GM12874 (cell line): ENCODE results near the gene DLG2.

Source experiments
- CTCF ChIP-seq: IDR thresholded peaks from 2 replicates; pipeline ENCODE4 v1.5.1; 2011; ENCODE audit warnings: low read depth, mild to moderate bottlenecking, control low read depth, low read length, moderate library complexity; ENCODE audit not compliant: insufficient read depth

Gene DLG2

GRCh38 chr11:84097186-84097585 lies 1530.0 kb downstream of the DLG2 start:
- TF ChIP-seq CTCF = no peak

DNA sequence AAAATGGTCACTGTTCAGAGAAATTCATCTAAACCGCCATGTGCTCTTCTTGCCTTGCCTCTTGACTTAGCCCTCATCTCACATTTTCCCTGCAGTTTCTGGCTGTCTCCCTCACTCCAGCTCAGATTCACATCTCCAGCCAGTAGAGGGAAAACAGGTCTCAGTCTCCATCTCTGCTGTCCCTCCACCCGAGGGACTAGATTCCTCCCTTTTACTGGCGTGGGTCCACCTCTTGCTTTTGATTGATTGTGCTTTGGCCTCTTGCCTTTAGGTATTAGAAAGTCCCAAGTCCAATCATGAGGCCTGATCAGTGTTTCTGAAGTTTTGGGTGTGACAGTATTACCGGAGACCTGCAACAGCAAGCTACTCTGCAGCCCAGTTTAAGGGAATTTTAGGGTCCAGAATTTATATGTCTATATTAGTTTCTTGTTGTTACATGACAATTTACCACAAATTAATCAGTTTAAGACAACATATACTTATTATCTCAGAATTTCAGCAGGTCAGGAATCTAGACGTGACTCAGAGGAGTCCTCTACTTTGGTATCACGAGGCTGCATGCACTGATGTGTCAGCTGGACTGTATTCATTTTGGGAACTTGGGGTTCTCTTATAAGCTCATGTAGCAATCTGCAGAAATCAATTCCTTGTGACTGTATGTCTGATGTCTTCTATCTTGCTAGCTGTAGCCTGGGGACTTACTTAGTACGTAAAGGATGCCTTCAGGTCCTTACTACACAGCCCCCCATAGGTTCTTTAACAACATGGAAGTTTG lies 1535.7 kb downstream of the DLG2 start:
- no peak for TF ChIP-seq CTCF

- no peak for TF ChIP-seq CTCF
Observed at GRCh38 chr11:84089072-84090057, 1537.8 kb downstream of the DLG2 start.

GRCh38 chr11:84071851-84072250 lies 1555.3 kb downstream of the DLG2 start:
- no peak for TF ChIP-seq CTCF

- no peak for TF ChIP-seq CTCF
Observed at GRCh38 chr11:84069048-84069447, 1558.1 kb downstream of the DLG2 start.

DNA sequence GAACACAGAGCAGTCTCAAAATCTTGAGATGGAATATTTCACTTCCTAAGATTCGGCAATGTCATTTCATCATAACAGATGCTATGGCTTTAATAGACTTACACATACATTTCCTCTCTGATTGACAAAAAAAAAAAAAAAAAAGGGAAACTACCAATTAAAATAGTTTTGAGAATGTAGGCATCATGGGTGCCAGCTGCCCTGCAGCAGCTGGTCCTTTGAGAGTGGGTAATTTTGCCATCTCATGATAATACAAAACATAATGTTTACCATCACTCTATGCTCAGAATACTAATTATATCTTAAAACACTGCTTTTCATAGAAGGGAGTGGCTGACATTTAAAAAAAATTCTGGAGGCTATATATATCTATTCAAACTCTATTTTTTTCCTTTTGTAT lies 1565.4 kb downstream of the DLG2 start:
- no peak for TF ChIP-seq CTCF

DNA sequence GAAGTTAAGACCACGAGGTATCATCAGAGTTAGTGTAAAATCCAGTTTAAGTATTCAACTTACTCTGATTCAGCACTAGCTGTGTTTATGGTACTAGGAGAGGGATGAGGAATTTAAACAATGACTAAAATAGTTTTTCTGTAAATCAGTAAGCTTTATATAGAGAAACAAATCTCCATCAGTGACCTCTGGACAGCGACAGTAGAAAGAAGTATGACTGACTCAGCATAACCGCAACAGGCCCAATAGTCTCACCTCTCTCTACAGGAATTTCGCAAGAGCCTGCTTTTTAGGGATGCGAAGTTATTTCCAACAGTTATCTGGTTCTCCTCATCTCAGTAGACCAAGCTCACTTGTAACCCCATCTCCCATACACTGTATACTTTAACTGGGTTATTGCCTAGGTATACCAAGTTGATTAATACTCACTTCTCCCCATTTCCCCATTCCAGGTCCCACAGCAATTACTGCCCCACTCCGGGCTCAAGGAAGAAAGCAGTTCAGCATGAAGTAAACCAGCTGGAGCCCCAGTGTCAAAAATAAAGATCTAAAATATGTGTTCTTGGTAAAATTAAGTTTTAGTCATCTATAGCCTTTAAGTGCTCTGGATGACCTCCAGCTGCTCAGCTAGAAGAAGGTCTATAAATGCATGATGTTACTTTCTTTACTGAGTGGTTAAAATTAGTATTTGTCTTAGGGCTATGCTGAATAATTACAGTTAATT lies 1570.3 kb downstream of the DLG2 start:
- TF ChIP-seq CTCF = no peak
